Measurements from ENCODE around the gene MED13L.
"Not testable (repeated sequence)": the region's sequence is repeated elsewhere in the genome, so short reads cannot be mapped to it uniquely, and the experiment has no call there.

MED13L gene

DNA sequence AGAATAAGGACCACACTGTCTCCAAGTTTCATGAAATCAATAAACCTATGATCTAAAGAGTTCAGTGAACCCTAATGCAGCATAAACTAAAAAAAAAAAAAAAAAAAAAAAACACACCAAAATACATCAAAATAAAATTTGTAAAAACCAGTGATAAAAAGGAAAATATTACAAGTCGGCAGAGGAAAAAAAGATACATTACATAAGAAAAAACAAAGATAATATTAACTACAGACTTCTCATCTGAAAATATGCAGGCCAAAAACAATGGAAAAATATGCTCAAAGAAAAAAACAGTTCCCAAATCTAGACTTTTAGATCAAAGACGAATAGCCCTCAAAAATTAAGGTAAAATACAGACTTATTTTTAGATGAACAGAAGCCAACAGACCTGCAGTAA is 27.6 kb downstream of the MED13L start:
- in situ Hi-C loops (cut with HindIII; ENCODE audit: low sequenced_read_pairs), result no loop called here

DNA sequence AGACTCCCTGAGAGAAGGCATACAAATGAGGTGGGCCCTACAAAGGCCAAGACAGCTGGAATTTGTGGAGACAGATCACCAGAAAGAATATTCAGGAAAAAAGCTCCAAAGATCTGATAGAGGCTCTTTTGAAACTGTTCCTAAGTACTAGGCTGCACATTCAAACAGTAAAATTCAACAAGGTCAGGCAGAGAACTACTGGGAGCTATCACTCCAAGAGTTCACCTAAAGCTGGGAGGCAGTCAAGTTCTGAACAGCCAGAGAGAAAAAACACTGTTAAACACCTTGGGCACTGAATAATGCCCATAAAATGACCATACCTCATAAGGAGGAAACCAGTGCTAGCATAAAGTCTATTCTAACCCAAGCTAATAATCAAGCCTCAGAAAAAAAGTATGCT is 28.6 kb downstream of the MED13L start:
- in situ Hi-C loops (cut with HindIII; ENCODE audit: low sequenced_read_pairs), result no loop called here

DNA sequence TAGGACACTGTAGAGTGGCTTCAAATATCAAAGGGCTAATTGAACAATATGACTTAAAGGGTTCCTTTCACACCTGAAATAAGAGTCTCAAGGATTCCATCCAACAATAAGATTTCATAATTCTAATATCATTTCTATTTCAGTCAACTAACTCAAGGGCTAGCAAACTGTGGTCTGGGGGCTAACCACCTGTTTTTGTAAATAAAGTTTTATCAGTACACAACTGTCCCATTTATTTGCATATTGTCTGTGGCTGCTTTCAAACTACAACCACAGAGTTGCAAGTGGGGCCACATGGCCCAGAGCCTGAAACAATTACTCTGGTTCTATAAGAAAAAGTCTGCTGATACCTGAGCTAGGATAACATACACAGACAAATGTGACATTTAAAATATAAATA is 29.1 kb downstream of the MED13L start:
- in situ Hi-C loops (cut with HindIII; ENCODE audit: low sequenced_read_pairs), result no loop called here

DNA sequence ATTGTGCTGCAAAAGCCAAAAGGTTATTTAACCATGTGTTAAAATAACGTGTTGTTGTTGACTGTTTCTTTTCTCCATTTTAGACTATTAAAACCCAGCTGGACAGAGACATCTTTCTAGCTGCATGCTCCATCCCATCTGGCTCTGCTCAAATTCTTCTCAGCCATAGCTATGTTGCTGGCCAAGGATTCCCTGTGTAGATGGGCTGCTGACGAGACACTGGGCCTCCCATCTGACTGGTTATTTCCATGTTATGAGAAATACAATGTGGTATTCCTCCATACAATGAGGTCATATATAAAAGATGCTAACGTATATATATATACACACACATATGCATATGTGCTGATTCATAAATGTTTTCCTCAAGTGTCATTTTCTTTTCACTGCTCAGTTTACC is 30.1 kb downstream of the MED13L start:
- in situ Hi-C loops (cut with HindIII; ENCODE audit: low sequenced_read_pairs), result no loop called here

DNA sequence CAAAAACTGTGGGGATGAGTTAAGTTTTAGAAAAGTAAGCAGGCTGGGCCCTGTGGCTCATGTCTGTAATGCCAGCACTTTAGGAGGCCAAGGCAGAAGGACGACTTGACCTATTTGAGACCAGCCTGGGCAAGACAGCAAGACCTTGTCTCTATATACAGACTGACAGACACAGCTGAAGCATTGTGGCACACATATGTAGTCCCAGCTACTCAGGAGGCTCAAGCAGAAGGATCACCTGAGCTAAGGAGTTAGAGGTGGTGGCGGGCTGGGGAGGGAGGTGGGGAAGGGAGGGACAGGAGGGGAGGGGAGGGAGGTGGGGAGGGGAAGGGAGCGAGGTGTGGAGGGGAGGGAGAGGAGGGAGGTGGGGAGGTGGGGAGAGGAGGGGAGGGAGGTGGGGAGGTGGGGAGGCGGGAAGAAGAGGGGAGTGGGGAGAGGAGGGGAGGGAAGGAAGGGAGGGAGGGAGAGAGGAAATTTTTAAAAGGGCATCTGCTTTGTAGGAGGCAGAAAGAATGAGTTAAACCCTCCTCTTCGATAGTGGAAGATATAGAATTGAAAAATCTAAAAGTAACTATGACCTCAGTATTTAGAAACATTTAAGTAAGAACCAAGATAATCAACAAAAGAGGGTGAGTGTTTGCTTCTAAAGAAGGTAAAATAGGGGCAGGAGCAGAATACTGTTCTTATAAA is 30.9 kb downstream of the MED13L start:
- in situ Hi-C loops (cut with HindIII; ENCODE audit: low sequenced_read_pairs), result no loop called here

DNA sequence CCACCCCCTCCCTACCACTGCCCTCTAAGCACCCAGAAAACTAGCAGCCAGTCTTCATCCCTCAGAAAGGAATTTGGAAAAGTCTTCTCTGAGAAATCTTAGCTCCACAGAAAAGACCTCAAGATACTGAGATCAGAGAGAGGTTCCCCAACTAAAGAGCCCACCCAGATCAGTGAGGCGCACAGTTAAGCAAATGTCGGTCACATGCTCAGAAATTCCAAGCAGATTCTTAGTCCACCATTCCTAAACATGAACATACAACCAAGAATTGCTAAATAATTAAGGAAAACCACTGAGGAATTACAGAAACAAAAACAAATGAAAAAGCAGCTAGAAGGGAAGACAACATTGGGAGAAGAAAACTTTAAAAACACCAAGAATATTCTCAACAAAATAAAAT is 32.3 kb downstream of the MED13L start:
- in situ Hi-C loops (cut with HindIII; ENCODE audit: low sequenced_read_pairs), result no loop called here

DNA sequence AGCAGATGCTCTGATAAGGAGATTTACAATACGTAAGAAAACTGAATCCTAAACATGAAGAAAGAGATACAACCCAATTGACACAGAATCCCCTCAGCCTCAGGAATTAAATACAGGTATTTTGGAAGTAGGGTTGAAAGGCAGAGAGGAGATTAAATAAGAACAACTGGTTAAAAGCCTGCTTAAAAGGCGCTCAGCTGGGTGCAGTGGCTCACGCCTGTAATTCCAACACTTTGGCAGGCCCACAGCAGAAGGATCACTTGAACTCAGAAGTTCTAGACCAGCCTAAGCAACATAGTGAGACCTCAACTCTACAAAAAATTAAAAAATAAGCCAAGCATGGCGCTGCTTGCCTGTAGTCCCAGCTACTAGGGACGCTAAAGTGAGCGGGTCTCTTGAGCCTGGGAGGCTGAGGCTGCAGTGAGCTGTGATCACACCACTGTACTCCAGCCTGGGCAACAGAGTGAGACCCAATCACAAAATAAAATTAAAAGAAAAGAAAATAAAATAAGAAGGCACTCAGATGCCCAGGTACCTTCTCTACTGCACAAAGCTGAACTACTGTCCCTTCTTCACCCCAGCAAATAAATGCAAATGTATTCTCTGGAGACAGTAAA is 32.9 kb downstream of the MED13L start:
- in situ Hi-C loops (cut with HindIII; ENCODE audit: low sequenced_read_pairs), result no loop called here

DNA sequence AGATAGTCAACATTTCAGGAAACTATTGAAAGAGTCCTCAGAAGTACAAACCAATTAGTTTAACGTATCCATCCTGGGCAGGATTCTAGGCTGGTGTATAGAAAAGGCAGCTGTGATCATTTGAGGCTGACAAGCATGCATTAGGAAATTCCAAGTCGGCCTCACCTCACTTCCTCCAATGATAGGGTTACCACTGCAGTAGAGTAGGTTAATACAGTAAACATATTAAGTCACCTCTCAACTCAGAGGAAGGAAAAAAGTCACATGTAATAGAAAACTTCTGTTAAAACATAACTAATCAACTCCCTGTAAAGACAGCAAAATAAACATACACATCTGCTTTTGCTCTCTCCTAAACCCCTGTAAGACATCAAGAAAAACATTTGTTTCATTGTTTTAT is 33.5 kb downstream of the MED13L start:
- in situ Hi-C loops (cut with HindIII; ENCODE audit: low sequenced_read_pairs), result no loop called here

DNA sequence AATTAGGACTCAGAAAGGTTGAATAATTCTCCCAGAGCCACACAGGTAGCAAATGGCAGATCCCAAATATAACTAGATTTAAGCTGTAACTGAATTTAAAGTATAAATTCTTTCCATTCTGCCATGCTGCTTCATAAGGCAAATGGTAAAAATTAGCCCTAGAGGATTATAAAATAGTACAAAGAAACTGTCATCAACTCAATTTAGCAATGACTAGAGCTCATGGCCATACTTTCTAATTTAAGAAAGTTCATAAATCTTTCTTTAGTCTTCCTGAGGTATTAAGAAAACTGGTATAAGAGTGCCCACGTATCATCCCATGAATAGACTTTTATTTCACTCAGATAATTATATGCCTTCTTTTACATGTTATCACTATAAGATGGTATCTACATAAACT is 34.8 kb downstream of the MED13L start:
- in situ Hi-C loops (cut with HindIII; ENCODE audit: low sequenced_read_pairs), result no loop called here

DNA sequence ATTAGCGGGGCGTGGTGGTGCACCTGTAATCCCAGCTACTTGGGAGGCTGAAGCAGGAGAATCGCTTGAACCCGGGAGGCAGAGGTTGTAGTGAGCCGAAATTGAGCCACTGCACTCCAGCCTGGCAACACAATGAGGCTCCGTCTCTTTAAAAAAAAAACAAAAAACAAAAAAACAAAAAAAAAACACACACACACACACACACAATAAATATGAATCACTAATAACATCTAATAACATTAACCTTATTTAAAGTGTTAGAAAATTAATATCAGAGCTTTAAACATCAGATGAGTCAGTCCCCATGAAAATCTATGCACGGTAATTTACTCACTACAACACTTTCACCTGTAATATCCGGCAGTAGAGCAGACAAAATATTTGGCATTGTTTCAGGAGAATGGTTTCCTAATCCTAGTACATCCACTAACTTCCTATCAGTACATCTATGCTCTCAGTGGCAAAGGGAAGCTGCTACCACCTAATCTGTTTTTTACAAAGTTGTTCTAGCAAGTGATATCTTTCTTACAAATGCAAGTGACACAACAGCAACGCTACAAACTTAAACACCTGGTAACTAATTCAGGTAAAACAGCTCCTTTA is 36.2 kb downstream of the MED13L start:
- in situ Hi-C loops (cut with HindIII; ENCODE audit: low sequenced_read_pairs), result no loop called here

DNA sequence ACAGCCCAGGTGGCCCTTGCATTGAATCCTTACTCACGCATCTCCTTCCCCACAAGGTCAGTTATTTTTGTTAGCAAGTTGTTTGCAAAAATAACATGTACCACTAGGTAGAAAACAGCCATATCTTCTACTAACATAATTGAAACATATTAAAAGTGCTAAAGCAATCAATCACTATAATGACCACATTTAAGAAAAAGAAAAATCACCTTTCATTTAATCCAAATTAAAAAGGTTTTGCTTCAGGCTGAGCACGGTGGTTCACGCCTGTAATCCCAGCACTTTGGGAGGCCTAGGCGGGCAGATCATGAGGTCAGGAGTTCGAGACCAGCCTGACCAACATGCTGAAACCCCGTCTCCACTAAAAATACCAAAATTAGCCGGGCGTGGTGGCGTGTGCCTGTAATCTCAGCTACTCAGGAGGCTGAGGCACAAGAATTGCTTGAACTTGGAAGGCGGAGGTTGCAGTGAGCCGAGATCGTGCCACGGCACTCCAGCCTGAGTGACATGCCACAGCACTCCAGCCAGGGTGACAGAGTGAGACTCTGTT is 38.8 kb downstream of the MED13L start:
- in situ Hi-C loops (cut with HindIII; ENCODE audit: low sequenced_read_pairs), result not testable (repeated sequence)

DNA sequence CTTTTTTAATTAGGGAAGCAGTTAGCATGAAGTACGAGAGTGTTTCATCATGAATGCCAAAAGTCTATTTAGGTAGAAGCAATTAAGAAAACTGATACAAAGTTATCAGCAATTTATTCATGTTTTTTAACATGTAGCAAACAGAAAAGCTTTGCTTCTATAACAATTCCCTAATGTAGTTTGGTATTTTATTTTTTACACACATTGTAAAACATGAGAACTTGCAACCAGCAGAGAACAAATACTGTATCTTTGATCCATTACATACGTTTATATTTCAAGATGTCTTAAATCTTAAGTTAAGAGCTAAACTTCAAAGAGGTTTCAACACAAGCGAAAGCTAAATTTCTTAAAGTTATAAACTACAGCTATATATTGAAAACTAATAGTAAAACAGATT is 39.3 kb downstream of the MED13L start:
- in situ Hi-C loops (cut with HindIII; ENCODE audit: low sequenced_read_pairs), result no loop called here

DNA sequence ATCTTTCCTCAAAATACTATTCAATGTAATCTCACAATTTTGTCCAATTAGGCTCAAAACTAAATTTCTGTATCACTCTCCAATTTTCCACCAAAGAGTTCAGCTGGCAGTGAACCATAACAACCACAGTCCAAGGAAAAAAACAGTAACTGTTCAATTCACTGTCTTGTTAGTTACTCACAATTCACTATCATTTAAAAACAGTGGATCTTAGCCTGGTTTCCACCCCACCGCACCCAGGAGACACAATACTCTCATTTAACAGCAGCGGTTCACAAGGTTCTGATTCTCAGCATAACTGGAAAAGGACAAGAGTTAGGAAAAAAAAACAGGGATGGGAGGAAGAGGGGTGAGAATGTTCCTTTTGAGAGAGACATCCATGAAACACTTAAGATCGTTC is 40.5 kb downstream of the MED13L start:
- in situ Hi-C loops (cut with HindIII; ENCODE audit: low sequenced_read_pairs), result no loop called here

DNA sequence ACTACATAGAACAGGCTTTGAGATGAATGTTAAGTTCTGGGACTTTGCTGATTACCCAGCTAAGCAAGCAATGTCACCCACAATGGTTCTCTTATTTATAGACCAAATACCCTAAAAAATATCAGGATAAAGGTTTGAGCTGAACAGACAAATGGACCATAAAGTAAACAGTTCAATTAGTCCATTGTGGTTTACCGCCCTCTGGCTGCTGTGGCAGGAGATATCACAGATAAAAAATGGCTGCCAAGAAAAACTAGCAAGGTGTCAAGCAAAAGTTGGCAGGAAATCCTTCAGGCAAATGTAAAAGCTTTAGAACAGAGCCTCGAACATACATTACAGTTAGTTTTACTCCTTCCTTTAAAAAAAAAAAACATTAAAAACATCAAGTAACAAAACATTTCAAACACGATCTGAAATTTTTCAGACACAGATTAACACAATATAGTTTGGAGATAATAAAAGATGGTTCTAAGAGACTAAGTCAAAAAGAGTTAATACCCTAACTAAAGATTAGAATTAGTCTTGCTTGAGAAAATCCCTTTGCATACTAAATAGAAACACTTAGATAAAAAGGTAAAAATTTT is 41.3 kb downstream of the MED13L start:
- in situ Hi-C loops (cut with HindIII; ENCODE audit: low sequenced_read_pairs), result no loop called here

DNA sequence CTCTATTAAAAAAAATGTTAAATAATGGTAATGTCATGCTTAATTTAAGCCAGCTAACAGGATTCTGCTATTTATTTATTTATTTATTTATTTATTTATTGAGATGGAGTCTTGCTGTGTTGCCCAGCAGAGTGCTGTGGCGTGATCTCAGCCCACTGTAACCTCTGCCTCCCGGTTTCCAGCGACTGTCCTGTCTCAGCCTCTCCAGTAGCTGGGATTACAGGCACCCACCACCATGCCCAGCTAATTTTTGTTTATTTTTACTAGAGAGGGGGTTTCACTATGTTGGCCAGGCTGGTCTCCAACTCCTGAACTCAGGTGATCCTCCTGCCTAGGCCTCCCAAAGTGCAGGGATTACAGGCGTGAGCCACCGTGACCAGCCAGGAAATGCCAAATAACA is 43.3 kb downstream of the MED13L start:
- in situ Hi-C loops (cut with HindIII; ENCODE audit: low sequenced_read_pairs), result not testable (repeated sequence)

DNA sequence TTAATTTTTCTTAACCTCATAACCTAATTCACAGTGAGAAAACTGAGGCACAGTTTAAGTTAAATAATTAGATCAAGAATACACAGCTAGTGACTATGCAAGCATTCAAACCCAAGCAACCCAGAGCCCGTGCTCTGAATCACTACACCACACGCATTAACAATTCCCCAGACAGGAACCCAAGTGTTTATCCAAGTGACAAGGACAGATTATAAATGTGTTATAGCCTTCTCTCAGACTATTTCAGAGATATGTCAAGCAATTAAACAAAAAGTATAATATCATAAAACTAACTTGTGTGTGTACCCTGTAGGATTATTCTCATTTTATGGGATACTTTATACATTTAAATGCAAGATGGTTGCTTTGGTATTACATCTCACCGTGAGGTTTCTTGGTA is 43.8 kb downstream of the MED13L start:
- in situ Hi-C loops (cut with HindIII; ENCODE audit: low sequenced_read_pairs), result no loop called here

DNA sequence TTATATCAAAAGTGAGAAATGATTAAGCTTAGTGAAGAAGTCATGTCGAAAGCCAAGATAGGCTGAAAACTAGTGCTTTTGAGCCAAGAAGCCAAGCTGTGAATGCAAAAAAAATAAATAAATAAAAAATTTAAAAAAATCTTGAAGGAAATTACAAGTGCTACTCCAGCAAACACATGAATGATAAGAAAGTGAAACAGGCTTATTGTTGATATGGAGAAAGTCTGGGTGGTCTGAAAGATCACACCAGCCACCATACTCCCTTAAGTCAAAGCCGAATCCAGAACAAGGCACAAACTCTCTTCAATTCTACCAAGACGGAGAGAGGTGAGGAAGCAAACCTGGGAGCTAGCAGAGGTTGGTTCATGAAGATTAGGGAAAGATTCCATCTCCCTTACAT is 49.7 kb downstream of the MED13L start:
- in situ Hi-C loops (cut with HindIII; ENCODE audit: low sequenced_read_pairs), result no loop called here

DNA sequence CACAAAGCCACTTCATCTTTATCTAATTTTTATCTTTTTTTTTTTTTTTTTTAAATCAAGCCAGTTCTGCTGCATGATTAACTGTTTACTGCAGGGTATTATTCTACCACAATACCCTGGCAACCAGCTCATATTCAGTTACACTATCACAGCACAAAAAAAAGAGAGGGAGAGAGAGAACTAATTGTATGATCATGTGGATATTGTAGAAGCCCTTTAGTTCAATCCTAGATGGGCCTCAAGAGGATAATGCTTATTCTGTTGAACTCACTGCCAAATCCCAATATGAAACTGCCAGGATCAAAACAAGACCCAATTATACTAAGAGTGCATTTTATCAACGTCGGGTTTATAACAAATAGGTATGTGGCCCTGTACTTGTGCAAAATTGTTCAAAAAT is 51.5 kb downstream of the MED13L start:
- in situ Hi-C loops (cut with HindIII; ENCODE audit: low sequenced_read_pairs), result no loop called here

DNA sequence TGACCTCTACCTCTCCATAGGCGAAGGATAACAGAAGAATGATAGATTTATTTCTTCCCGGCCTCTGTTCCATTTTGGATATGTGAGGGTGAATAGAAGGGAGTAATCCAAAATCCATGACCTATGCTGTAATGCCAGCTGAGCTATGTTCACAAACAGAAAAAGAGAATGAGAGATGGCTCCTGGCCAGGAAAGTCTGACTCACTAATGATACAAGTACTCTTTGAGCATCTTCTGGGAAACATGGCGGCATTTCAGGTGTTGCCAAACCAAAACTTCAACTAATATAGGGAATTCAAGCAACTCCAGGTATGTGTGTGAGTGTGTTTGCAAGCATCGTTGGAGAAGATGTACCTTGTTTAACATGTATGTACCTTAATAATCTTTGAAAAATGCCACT is 55.1 kb downstream of the MED13L start:
- in situ Hi-C loops (cut with HindIII; ENCODE audit: low sequenced_read_pairs), result no loop called here

DNA sequence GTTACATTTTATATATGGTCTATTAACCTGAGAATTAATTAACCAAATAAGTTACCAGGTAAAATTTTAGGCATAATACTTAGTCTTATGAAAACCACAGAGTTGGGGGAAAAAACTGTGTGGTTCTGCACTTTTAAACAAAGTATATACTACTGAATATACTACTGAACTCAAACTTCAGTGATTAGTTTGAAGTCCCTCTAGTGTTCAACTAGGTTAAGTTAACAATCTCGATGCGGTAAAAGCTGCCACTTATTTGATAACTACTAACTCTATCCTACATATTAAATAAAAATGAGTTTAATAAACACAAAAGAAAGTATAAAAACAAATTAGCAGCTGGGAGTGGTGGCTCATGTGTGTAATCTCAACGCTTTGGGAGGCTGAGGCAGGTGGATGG is 56.7 kb downstream of the MED13L start:
- in situ Hi-C loops (cut with HindIII; ENCODE audit: low sequenced_read_pairs), result no loop called here

DNA sequence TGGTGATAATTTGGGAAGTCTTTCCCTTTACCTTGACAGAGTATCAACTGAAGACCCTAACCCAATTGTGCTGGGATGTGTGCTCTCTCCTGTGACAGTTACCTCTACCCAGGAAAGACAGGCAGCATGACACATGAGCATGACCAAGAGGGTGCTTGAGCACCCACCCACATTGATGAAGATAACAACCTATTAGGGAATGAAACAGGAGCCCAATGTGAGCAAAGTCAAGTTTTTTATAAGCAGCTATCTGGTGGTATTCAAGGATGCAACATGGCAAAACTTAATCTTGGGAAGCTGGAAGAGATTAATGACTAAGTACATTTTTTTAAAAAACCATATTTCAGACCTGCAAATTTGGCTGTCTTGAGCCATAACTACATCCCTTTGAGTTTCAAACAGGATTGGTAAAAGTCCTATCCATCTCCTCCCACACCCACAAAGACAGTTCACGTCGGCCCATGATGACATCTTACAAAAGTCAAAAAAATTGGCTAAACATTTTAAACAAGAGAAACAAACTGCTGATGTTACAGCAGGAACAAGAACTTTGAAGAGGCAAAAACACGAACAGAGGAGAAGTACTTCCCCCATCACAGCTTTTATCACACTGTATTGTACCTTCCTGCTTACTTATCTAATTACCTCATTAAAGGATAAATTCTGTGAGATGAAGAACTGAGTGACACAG is 60.3 kb downstream of the MED13L start:
- in situ Hi-C loops (cut with HindIII; ENCODE audit: low sequenced_read_pairs), result no loop called here
